Body of pancreas (tissue), 4 donors: ENCODE results near the gene MTG1. TPM values are rescaled to one million over a fixed set of nuclear protein-coding genes. Genes with fewer than 3 reads are reported as not detected.

Experiments
- ATAC-seq: fragments of 150-250 bp; one replicate; pipeline ENCODE4 v1.9.1; 2016
- DNase-seq, 4 donors: peaks; one replicate each; pipeline ENCODE4 v3.0.0-alpha.2; 2019
- H3K27ac ChIP-seq, 4 donors: fragments of 200-600 bp; sonication (generic); 1 replicate in 3 of 4; 2 replicates in 1 of 4; pipeline versions ENCODE4 v1.5.1 to v1.6.1; 2016 to 2019; ENCODE audit warnings: mild to moderate bottlenecking in 1 of 4, mixed read lengths in 1 of 4, moderate library complexity in 1 of 4
- H3K27me3 ChIP-seq, 2 donors: fragments of 200-600 bp; sonication (generic); one replicate each; pipeline ENCODE4 v1.6.0; 2016; ENCODE audit warnings: mild to moderate bottlenecking in 1 of 2
- H3K36me3 ChIP-seq, 2 donors: fragments of 200-600 bp; sonication (generic); replicated peaks in 1 of 2; 2 replicates each; pipeline ENCODE4 v1.5.1; 2016; ENCODE audit warnings: low read depth in 2 of 2; ENCODE audit not compliant: insufficient read depth in 1 of 2
- H3K4me1 ChIP-seq: fragments of 200-600 bp; sonication (generic); one replicate; pipeline ENCODE4 v1.6.0; 2016
- H3K4me3 ChIP-seq, 2 donors: fragments of 200-600 bp; sonication (generic); 1 replicate in 1 of 2; 2 replicates in 1 of 2; pipeline ENCODE4 v1.5.1; 2016 to 2019
- H3K9me3 ChIP-seq, 3 donors: fragments of 200-600 bp; sonication (generic); 1 replicate in 2 of 3; 2 replicates in 1 of 3; pipeline ENCODE4 v1.5.1; 2016
- POLR2A ChIP-seq, 3 donors: fragments of 450-650 bp; IDR thresholded peaks; one replicate each; pipeline ENCODE4 v1.6.1; 2016; ENCODE audit warnings: antibody characterized with exemption in 3 of 3, mild to moderate bottlenecking in 2 of 3
- WGBS, 2 donors: methylation state at CpG; one replicate each; pipeline ENCODE4 v1.1.5; 2017; 5-methylcytosine and 5-hydroxymethylcytosine counted together
- intact Hi-C: fragments of 100-400 bp; cut with DNase I; formaldehyde crosslinking; loops from one replicate; pipeline ENCODE4 v1.15.1; 2023
- total RNA-seq, 2 donors: library from RNA; depleted of rRNA; stranded (reverse); fragments of >200 nt; gene quantifications; one replicate each; pipeline ENCODE4 v1.1.0, GENCODE V29; 2016
- TF ChIP-seq, protein P1 (sequence below), 7 experiments: fragments of 450-650 bp in 4 of 7; fragments of 200-600 bp in 3 of 7; sonication (generic) in 3 of 7; IDR thresholded peaks; one replicate each; pipeline ENCODE4 v1.5.1; 2016 to 2019; ENCODE audit warnings: antibody characterized with exemption in 7 of 7

MTG1 gene
- total RNA-seq, 2 donors from 2014 or later: 22.8 to 83.7 TPM

- ATAC-seq: no peak
- no peak for DNase-seq
Observed at GRCh38 chr10:133445268-133445732, 51.3 kb downstream of the MTG1 start.

GRCh38 chr10:133445751-133446708 is 52.1 kb downstream of the MTG1 start:
- WGBS, 2 donors: 62 to 65% methylated on average over 29 to 64 of the region's 80 CpGs
- no peak for ATAC-seq
- no peak overlapping the region for H3K4me3 ChIP-seq
- no peaks in the 10 kb centered on the region for H3K36me3 ChIP-seq
- H3K27ac ChIP-seq: no peak overlapping the region
- DNase-seq: no peak
- H3K9me3 ChIP-seq: peaks cover 0 to 11% (median 0%) of the 10 kb centered on the region in 3 donors
- intact Hi-C loops: no loop called here
- H3K27me3 ChIP-seq: no peaks in the 10 kb centered on the region
- TF ChIP-seq, protein P1, sequence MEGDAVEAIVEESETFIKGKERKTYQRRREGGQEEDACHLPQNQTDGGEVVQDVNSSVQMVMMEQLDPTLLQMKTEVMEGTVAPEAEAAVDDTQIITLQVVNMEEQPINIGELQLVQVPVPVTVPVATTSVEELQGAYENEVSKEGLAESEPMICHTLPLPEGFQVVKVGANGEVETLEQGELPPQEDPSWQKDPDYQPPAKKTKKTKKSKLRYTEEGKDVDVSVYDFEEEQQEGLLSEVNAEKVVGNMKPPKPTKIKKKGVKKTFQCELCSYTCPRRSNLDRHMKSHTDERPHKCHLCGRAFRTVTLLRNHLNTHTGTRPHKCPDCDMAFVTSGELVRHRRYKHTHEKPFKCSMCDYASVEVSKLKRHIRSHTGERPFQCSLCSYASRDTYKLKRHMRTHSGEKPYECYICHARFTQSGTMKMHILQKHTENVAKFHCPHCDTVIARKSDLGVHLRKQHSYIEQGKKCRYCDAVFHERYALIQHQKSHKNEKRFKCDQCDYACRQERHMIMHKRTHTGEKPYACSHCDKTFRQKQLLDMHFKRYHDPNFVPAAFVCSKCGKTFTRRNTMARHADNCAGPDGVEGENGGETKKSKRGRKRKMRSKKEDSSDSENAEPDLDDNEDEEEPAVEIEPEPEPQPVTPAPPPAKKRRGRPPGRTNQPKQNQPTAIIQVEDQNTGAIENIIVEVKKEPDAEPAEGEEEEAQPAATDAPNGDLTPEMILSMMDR (IDR thresholded peaks at IDR 0.05): no peak
- no peak for TF ChIP-seq POLR2A (IDR thresholded peaks at IDR 0.05)
- H3K4me1 ChIP-seq: no peaks in the 10 kb centered on the region

More at GRCh38 chr10:133445268-133445732, 51.3 kb downstream of the MTG1 start:
- TF ChIP-seq, protein P1 (IDR thresholded peaks at IDR 0.05): no peak
- TF ChIP-seq POLR2A (IDR thresholded peaks at IDR 0.05): no peak
- intact Hi-C loops: no loop called here
- peaks cover 0 to 11% (median 0%) of the 10 kb centered on the region in 3 donors for H3K9me3 ChIP-seq
- H3K4me3 ChIP-seq: no peak overlapping the region
- no peaks in the 10 kb centered on the region for H3K36me3 ChIP-seq
- H3K27me3 ChIP-seq: no peaks in the 10 kb centered on the region
- H3K27ac ChIP-seq: no peak overlapping the region
- no peaks in the 10 kb centered on the region for H3K4me1 ChIP-seq
- WGBS, 2 donors: 89 to 90% methylated on average over 21 to 22 of the region's 22 CpGs

DNA sequence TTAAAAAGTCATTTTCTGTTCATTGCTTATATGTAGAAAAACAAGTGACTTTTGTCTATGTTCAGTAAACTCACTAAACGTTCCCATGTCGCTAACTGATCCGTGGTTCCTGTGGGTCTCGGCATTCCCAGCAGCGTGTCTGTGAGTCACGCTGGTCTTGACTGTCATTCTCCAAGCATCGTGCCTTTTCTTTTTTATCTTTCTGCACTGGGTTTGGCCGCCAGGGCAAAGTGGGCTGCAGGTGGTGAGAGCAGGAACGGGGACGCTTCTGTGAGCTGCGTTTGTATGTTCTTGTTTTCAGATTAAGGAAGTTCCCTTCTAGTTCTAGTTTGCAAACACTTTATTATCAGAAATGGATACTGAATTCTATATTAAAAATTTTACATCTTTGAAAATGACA is 53.0 kb downstream of the MTG1 start:
- intact Hi-C loops: no loop called here
- Histone ChIP-seq H3K27me3 (no peaks in the 10 kb centered on the region), H3K27ac (no peak overlapping the region), H3K4me3 (no peak overlapping the region), H3K36me3 (no peaks in the 10 kb centered on the region), H3K9me3 (peaks cover 0 to 11% (median 0%) of the 10 kb centered on the region in 3 donors), H3K4me1 (no peaks in the 10 kb centered on the region)
- DNase-seq: no peak
- TF ChIP-seq, protein P1 (IDR thresholded peaks at IDR 0.05): no peak
- no peak for TF ChIP-seq POLR2A (IDR thresholded peaks at IDR 0.05)
- WGBS, 2 donors: 87 to 92% methylated on average over 11 of the region's 11 CpGs
- no peak for ATAC-seq

- Histone ChIP-seq H3K27ac (no peak overlapping the region), H3K4me3 (no peak overlapping the region), H3K9me3 (peaks cover 0 to 11% (median 0%) of the 10 kb centered on the region in 3 donors), H3K4me1 (no peaks in the 10 kb centered on the region), H3K27me3 (no peaks in the 10 kb centered on the region), H3K36me3 (no peaks in the 10 kb centered on the region)
- intact Hi-C loops: no loop called here
- TF ChIP-seq POLR2A (IDR thresholded peaks at IDR 0.05): no peak
- TF ChIP-seq, protein P1 (IDR thresholded peaks at IDR 0.05): no peak
- ATAC-seq: no peak
- DNase-seq: no peak
Observed at GRCh38 chr10:133448120-133448519, 54.2 kb downstream of the MTG1 start.
